Mesodermal cell (in vitro differentiated cells): Measurements from ENCODE around the gene NAP1L1.

ENCODE experiments used
- H3K27ac ChIP-seq: 2 replicates; pipeline ENCODE4 v1.7.0; 2013; ENCODE audit warnings: mild to moderate bottlenecking, low read depth, low read length, moderate library complexity; ENCODE audit not compliant: severe bottlenecking
- H3K36me3 ChIP-seq: 2 replicates; pipeline ENCODE4 v1.7.1; 2013; ENCODE audit warnings: mild to moderate bottlenecking, low read length, moderate library complexity; ENCODE audit not compliant: control insufficient read depth, insufficient read depth
- H3K4me1 ChIP-seq: one replicate; pipeline ENCODE4 v1.7.1; 2013; ENCODE audit warnings: mild to moderate bottlenecking, low read length; ENCODE audit not compliant: insufficient read depth, control insufficient read depth, poor library complexity, severe bottlenecking
- H3K4me3 ChIP-seq: 2 replicates; pipeline ENCODE4 v1.7.0; 2013; ENCODE audit warnings: low read length, control low read depth, mild to moderate bottlenecking; ENCODE audit not compliant: insufficient read depth, poor library complexity, severe bottlenecking; ENCODE audit errors: extremely low read depth
- H3K9me3 ChIP-seq: 2 replicates; pipeline ENCODE4 v1.7.1; 2013; ENCODE audit warnings: mild to moderate bottlenecking, low read length, moderate library complexity; ENCODE audit not compliant: control insufficient read depth
- WGBS, 2 experiments: methylation state at CpG; one replicate each; pipeline ENCODE4 v1.1.5; 2013; ENCODE audit warnings: missing lambda C conversion rate in 2 of 2; ENCODE audit not compliant: insufficient coverage in 2 of 2; 5-methylcytosine and 5-hydroxymethylcytosine counted together

NAP1L1 gene

GRCh38 chr12:76065917-76066316 is 18.6 kb downstream of the NAP1L1 start:
- peaks cover 88% of the 10 kb centered on the region for H3K36me3 ChIP-seq
- WGBS, 2 experiments, result 100% methylated on average over 1 of the region's 3 CpGs; no CpG with 5 or more reads in 1 of the 2 experiments

GRCh38 chr12:76064904-76065303 is 19.6 kb downstream of the NAP1L1 start:
- H3K4me1 ChIP-seq, result no peaks in the 10 kb centered on the region
- peaks cover 88% of the 10 kb centered on the region for H3K36me3 ChIP-seq
- H3K4me3 ChIP-seq, result no peak overlapping the region
- H3K27ac ChIP-seq, result no peak overlapping the region
- WGBS, 2 experiments, result 86 to 100% methylated on average over 1 of the region's 1 CpG
- H3K9me3 ChIP-seq, result peaks cover 11% of the 10 kb centered on the region

More at GRCh38 chr12:76065917-76066316, 18.6 kb downstream of the NAP1L1 start:
- no peak overlapping the region for H3K27ac ChIP-seq
- no peaks in the 10 kb centered on the region for H3K4me1 ChIP-seq
- peaks cover 11% of the 10 kb centered on the region for H3K9me3 ChIP-seq
- no peak overlapping the region for H3K4me3 ChIP-seq

GRCh38 chr12:76060111-76060510 is 24.4 kb downstream of the NAP1L1 start:
- no peak overlapping the region for H3K4me3 ChIP-seq
- H3K9me3 ChIP-seq, result peaks cover 4% of the 10 kb centered on the region
- no peaks in the 10 kb centered on the region for H3K4me1 ChIP-seq
- H3K36me3 ChIP-seq, result peaks cover 88% of the 10 kb centered on the region
- no peak overlapping the region for H3K27ac ChIP-seq
- WGBS, 2 experiments, result 83% methylated on average over 1 of the region's 2 CpGs; no CpG with 5 or more reads in 1 of the 2 experiments

GRCh38 chr12:76057326-76057725 is 27.2 kb downstream of the NAP1L1 start:
- H3K36me3 ChIP-seq, result peaks cover 94% of the 10 kb centered on the region
- H3K9me3 ChIP-seq, result no peaks in the 10 kb centered on the region
- H3K4me3 ChIP-seq, result no peak overlapping the region
- H3K4me1 ChIP-seq, result no peaks in the 10 kb centered on the region
- 94 to 100% methylated on average over 5 to 6 of the region's 7 CpGs for WGBS, 2 experiments
- H3K27ac ChIP-seq, result no peak overlapping the region

- H3K27ac ChIP-seq, result no peak overlapping the region
- H3K4me3 ChIP-seq, result no peak overlapping the region
- H3K4me1 ChIP-seq, result no peaks in the 10 kb centered on the region
- WGBS, 2 experiments, result 60% methylated on average over 1 of the region's 2 CpGs; no CpG with 5 or more reads in 1 of the 2 experiments
- H3K36me3 ChIP-seq, result peaks cover 90% of the 10 kb centered on the region
- no peaks in the 10 kb centered on the region for H3K9me3 ChIP-seq
Measured at GRCh38 chr12:76055393-76055792, 29.1 kb downstream of the NAP1L1 start.

GRCh38 chr12:76049575-76050251 is 34.8 kb downstream of the NAP1L1 start:
- Histone ChIP-seq H3K4me3 (no peak overlapping the region), H3K27ac (no peak overlapping the region), H3K36me3 (peaks cover 73% of the 10 kb centered on the region), H3K4me1 (no peaks in the 10 kb centered on the region), H3K9me3 (no peaks in the 10 kb centered on the region)
- 94 to 100% methylated on average over 2 of the region's 4 CpGs for WGBS, 2 experiments

- Histone ChIP-seq H3K4me1 (no peaks in the 10 kb centered on the region), H3K27ac (no peak overlapping the region), H3K36me3 (peaks cover 72% of the 10 kb centered on the region), H3K4me3 (no peak overlapping the region), H3K9me3 (no peaks in the 10 kb centered on the region)
- no CpG with 5 or more reads among the region's 2 CpGs for WGBS, 2 experiments
Measured at GRCh38 chr12:76047742-76048141, 36.7 kb downstream of the NAP1L1 start.

- 100% methylated on average over 1 of the region's 2 CpGs; no CpG with 5 or more reads in 1 of the 2 experiments for WGBS, 2 experiments
- Histone ChIP-seq H3K4me1 (no peaks in the 10 kb centered on the region), H3K9me3 (no peaks in the 10 kb centered on the region), H3K27ac (peak overlapping the region; percentile 20), H3K4me3 (no peak overlapping the region), H3K36me3 (peaks cover 66% of the 10 kb centered on the region)
Measured at GRCh38 chr12:76047060-76047459, 37.4 kb downstream of the NAP1L1 start.

GRCh38 chr12:76043377-76043776 is 41.1 kb downstream of the NAP1L1 start:
- no peaks in the 10 kb centered on the region for H3K9me3 ChIP-seq
- no peak overlapping the region for H3K4me3 ChIP-seq
- H3K36me3 ChIP-seq, result peaks cover 33% of the 10 kb centered on the region
- 95 to 100% methylated on average over 1 to 3 of the region's 4 CpGs for WGBS, 2 experiments
- H3K27ac ChIP-seq, result no peak overlapping the region
- peaks cover 12% of the 10 kb centered on the region for H3K4me1 ChIP-seq

- Histone ChIP-seq H3K27ac (no peak overlapping the region), H3K9me3 (no peaks in the 10 kb centered on the region), H3K4me3 (no peak overlapping the region), H3K4me1 (peaks cover 23% of the 10 kb centered on the region), H3K36me3 (peaks cover 28% of the 10 kb centered on the region)
- no CpG with 5 or more reads among the region's 2 CpGs for WGBS, 2 experiments
Measured at GRCh38 chr12:76042147-76042546, 42.3 kb downstream of the NAP1L1 start.

- Histone ChIP-seq H3K4me1 (peaks cover 25% of the 10 kb centered on the region), H3K4me3 (no peak overlapping the region), H3K36me3 (peaks cover 22% of the 10 kb centered on the region), H3K9me3 (no peaks in the 10 kb centered on the region), H3K27ac (peak overlapping the region; percentile 2)
- WGBS, 2 experiments, result 92 to 100% methylated on average over 2 of the region's 2 CpGs
Measured at GRCh38 chr12:76041406-76041805, 43.1 kb downstream of the NAP1L1 start.
